Activated T-helper 1 cell treated with anti-CD3 and anti-CD28 coated beads, Interleukin-12 subunit alpha, Interleukin-12 subunit beta, Interleukin-2, Interleukin-4 antibody, amounts not matched to agents 30 ng/mL and 10 ng/mL and 1 ng/mL, durations not matched to agents 14 hours and 24 hours and 36 hours (primary cell): Measurements from ENCODE around the gene FSIP1. TPM values are rescaled to one million over a fixed set of nuclear protein-coding genes. Genes with fewer than 3 reads are reported as not detected.

Experiments used
- DNase-seq: peaks from one replicate; pipeline ENCODE4 v3.0.0; 2021; ENCODE audit warnings: low spot score
- H3K27ac Mint-ChIP-seq: one replicate; pipeline ENCODE4 v1.8.0; 2021; ENCODE audit warnings: mild to moderate bottlenecking, mixed read lengths
- H3K27me3 Mint-ChIP-seq: one replicate; pipeline ENCODE4 v1.8.0; 2022; ENCODE audit warnings: mild to moderate bottlenecking, moderate library complexity, mixed read lengths; ENCODE audit not compliant: insufficient read depth
- H3K36me3 Mint-ChIP-seq: one replicate; pipeline ENCODE4 v1.8.0; 2021; ENCODE audit warnings: low read depth, mixed read lengths
- H3K4me1 Mint-ChIP-seq: one replicate; pipeline ENCODE4 v1.8.0; 2021; ENCODE audit warnings: low read depth, mixed read lengths
- H3K4me3 Mint-ChIP-seq: one replicate; pipeline ENCODE4 v1.8.0; 2021; ENCODE audit warnings: mild to moderate bottlenecking, moderate library complexity, mixed read lengths
- H3K9me3 Mint-ChIP-seq: one replicate; pipeline ENCODE4 v1.8.0; 2021; ENCODE audit warnings: mixed read lengths
- intact Hi-C: fragments of 100-400 bp; cut with micrococcal nuclease; formaldehyde crosslinking; loops from one replicate; pipeline ENCODE4 v1.15.1; 2024
- total RNA-seq: library from RNA; stranded (reverse); gene quantifications from 2 replicates; pipeline ENCODE4 v1.2.3, GENCODE V29; 2022

The FSIP1 gene
- total RNA-seq, 1 donor from 2014 or later = 0.26 TPM

DNA sequence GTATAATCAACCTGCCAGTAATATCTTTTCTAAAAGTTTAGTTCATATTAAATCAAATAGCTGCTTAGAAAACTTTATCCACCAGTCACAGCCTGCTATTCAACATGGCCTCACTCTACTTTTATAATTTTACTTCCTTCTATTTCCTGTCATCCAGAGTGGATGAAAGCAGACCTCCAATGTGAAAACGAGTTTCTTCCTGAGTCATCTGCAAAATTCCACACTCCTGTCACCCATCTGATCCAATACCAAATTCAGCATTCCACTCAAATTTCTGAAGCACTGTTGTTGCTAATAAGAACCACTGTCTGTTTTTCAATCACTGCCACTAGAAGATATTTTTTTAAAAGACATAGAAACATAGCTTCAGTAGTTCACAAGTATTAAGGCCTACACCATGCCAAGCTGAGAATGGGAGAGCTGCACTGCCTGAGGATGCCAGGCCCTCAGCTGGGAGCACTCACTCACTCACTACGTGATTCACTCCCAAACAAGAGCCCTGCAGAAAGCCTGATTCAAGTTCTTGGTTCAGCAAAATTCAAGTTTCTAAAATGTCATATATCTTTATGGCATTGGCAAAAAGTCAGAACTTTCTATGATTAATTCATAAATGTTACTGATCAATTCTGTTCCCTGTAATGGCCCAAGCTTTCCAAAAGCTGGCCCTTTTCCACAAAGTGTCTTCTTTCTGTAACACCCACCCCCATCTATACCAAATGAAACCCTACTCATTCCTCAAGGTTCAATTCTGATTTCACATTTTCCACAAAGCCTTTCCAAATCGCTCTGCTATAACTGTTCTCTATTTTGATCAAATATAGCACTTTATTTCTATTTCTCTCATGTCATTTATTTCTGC lies 82.9 kb downstream of the FSIP1 start:
- Mint-ChIP-seq H3K36me3 (no peaks in the 10 kb centered on the region), H3K27me3 (peaks cover 13% of the 10 kb centered on the region), H3K4me1 (no peaks in the 10 kb centered on the region), H3K4me3 (no peak overlapping the region), H3K9me3 (no peaks in the 10 kb centered on the region), H3K27ac (no peak overlapping the region)
- no peak for DNase-seq
- intact Hi-C loops = no loop called here

DNA sequence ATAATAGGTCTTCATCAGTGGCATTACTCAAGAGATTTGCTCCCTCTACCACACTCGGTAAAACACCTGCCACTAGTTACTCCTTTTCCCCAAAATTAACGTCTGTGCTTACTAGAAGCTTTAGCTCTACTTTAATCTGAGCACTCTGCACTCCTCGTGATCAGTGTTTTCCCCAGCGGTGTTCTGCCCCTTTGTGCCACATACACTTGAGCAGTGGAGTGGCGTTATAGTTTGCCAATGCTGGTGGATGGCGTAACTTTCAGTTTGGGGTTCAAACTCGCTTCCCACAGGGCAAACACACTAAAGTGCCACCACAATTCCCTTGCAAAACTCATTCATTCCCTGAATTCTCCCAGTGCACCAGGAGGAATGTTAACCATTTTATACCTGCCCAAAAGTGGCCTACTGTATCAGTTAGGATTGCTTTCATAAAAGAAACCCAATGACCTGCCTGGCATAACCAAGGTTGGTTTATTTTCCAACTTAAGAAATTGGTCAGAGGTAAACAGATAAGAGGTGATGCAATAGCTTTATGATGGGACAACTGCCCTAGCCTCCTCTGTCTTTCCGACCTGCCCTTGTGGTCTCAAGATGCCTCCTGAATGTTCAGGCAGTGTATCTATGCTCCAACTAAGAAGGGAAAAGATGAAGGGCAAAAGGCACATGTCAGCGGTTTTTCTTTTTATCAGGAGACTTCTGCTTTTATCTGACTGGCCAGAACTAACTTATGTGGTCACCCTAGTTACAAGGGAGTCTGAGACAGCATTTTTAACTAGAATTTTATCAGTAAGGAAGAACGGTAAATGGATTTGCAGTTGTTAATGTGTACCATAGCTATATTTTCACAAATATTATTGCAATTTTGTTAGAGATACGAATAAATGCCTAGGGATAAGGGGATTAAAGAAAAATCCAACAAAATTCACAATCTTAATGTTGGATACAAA lies 83.9 kb downstream of the FSIP1 start:
- Mint-ChIP-seq H3K27ac (no peak overlapping the region), H3K9me3 (no peaks in the 10 kb centered on the region), H3K4me3 (no peak overlapping the region), H3K4me1 (no peaks in the 10 kb centered on the region), H3K36me3 (no peaks in the 10 kb centered on the region), H3K27me3 (peaks cover 13% of the 10 kb centered on the region)
- intact Hi-C loops = no loop called here
- no peak for DNase-seq

DNA sequence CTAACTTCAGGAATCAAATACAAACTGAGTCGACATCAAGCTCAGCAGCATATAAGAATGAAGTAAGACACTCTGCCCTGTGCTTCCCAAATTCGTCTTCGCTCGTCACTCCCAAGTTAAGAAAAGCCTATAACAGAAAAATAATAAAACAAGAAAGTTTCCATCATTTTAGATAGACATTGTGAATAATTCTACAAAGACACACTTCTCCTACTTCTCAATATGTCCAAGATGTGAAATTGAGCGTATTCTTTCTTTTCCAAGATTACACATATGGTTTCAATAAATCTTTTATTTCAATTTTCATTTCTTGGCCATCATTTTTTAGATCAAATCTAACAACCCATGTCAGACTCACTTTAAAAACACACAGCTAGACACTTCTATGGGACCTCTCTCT lies 85.1 kb downstream of the FSIP1 start:
- H3K27ac Mint-ChIP-seq = no peak overlapping the region
- intact Hi-C loops = no loop called here
- no peaks in the 10 kb centered on the region for H3K36me3 Mint-ChIP-seq
- DNase-seq = no peak
- H3K4me1 Mint-ChIP-seq = no peaks in the 10 kb centered on the region
- H3K9me3 Mint-ChIP-seq = no peaks in the 10 kb centered on the region
- H3K27me3 Mint-ChIP-seq = peaks cover 18% of the 10 kb centered on the region
- H3K4me3 Mint-ChIP-seq = no peak overlapping the region

DNA sequence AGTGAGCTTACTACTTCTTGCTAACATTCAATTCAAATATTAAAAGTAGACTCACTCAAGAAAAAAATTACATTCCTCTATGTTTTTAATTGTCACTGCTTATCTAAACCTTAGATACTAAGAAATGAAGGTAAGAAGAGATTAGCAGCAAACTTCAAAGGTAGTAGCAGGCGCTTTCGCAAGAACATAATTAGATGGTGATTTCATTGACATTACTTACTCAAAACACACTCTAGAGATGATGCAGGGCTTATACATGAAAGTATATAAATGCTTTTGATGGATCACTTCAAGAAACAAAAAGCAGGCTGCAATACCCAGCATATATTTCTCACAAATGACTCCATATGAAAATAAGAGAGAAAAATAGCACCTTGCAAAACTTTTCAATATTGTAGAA lies 86.8 kb downstream of the FSIP1 start:
- intact Hi-C loops = no loop called here
- Mint-ChIP-seq H3K9me3 (no peaks in the 10 kb centered on the region), H3K4me3 (no peak overlapping the region), H3K27me3 (peaks cover 18% of the 10 kb centered on the region), H3K36me3 (no peaks in the 10 kb centered on the region), H3K4me1 (no peaks in the 10 kb centered on the region), H3K27ac (no peak overlapping the region)
- DNase-seq = no peak

DNA sequence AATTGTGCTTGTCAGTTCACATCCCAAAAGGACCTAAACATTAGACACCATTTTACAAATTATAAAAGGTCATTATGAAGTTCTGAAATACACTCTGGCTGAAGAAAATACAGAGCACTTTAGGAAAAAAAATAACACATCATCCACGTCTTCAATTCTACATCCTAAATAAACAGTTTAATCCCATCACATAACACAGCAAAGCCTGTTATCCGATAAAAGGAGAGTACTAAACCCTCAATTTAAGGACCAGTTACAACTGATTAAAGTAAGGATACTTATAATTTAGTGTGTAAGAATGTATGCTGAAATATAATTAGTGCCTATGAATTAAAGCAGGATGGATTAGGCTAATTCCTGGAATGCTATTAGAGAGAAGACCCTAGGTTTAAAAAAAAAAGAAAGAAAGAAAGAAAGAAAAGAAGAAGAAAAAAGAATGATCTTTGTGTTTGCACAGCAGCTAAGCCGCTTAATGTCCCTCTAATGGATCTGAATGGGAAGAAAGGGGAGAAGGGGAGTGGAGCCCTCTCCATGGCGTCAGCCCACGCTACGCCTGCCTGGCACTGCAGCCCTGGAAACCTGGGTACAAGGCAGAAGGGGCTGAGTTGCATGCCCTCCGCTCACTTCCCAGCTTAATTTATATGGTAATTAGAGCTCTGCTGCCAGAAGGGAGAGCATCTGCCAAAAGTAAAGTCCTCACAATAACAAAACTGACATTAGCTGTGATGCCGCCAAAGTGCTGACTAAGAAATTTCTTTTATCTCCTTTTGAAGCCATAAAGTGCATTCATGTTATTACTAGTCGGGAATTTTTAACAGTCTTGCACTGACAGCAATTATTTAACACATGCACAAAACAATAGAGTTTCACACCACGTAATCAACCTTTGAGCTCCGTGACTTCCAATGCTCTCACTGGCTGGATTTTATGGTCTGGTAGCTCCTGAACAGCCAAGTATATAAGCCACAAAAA lies 90.0 kb downstream of the FSIP1 start:
- no peak overlapping the region for H3K4me3 Mint-ChIP-seq
- peak overlapping the region; percentile 40 for H3K27ac Mint-ChIP-seq
- H3K9me3 Mint-ChIP-seq = no peaks in the 10 kb centered on the region
- no peaks in the 10 kb centered on the region for H3K36me3 Mint-ChIP-seq
- intact Hi-C loops = no loop called here
- DNase-seq = no peak
- peaks cover 4% of the 10 kb centered on the region for H3K4me1 Mint-ChIP-seq
- peaks cover 11% of the 10 kb centered on the region for H3K27me3 Mint-ChIP-seq

DNA sequence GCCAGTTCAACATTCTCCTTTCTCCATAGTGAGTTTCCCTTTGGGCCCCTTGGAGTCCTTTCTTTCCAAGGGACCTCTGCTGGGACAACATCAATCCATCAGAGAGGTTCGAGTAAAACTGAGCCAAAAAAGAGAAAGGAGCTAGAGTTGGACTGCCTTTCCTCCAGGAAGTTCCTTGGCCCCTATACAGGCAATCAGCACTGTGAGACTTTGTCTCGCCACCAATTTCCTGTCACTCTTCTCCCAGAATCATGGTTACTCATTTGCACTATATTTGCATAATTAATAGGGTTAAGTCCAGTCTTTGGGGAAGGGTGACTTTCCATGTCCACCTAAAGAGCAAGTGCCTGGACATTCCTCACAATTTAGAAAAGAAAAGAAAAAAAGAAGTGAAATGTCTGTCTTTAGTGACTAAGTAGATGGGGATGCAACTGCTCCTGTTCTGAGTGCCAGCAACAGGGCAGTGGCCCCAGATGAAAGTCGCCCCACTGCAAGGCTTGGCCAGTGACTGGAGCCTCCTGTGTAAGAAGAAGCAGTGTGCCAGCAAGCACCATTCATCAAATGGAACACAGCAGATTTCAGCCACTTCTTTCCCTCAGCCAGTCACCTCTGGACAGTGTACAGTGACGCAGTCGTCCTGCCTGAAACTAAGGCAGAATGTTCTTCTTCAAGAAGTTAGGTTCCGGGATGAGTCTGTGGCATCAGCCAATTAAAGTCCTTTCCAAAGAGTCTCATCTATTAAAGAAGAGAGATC lies 91.6 kb downstream of the FSIP1 start:
- Mint-ChIP-seq H3K9me3 (no peaks in the 10 kb centered on the region), H3K36me3 (no peaks in the 10 kb centered on the region), H3K4me1 (peaks cover 4% of the 10 kb centered on the region), H3K27ac (no peak overlapping the region), H3K27me3 (peaks cover 5% of the 10 kb centered on the region), H3K4me3 (no peak overlapping the region)
- intact Hi-C loops = no loop called here
- no peak for DNase-seq

DNA sequence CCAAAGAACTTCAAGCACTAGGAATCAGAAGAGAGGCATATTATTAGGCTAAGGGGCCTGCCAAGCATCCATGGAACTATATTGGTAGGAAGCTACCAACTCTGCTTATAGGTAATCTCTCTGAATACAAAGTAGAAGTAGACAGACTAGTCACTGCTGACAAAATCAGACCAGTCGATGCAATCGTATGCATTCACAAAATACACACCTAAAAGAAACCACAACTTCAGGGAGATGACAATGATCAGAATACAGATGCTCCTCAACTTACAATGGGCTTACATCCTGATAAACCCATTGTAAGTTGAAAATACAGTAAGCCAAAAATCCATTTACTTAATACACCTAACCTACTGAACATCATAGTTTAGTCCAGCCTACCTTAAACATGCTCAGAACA lies 94.7 kb downstream of the FSIP1 start:
- DNase-seq = no peak
- Mint-ChIP-seq H3K4me3 (no peak overlapping the region), H3K4me1 (peaks cover 13% of the 10 kb centered on the region), H3K27me3 (peaks cover 9% of the 10 kb centered on the region), H3K9me3 (no peaks in the 10 kb centered on the region), H3K36me3 (no peaks in the 10 kb centered on the region), H3K27ac (no peak overlapping the region)
- intact Hi-C loops = loop anchor here (2.0 kb wide), 2 partner anchors 105 to 187 kb away; no protein-coding TSS in a partner anchor

DNA sequence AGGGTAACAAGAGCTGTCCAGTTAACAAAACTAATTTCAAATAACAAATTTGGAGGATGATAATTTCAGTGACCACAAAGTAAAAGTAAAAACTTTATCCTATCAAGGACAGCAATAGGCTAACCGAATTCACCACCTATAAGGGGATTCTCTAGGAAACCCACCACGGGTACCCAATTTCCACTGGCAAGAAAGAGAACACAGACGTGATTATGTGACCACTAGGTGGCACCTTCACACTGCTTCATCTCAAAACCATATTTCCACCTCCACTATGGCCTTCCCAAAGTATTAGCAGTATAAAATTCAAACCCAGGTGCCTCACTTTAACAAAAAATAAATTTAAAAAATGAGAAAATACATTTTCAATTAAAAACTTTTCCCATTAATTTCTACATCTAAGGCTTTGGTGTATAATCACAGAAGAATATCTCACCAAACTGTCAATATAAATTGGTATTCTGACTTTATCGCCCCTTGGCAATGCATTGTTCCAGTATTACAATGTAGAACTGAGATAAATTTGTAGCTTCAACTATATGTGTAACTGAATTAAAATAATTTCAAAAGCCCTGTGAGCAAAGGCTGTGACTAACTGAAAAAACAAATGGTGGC lies 96.5 kb downstream of the FSIP1 start:
- H3K9me3 Mint-ChIP-seq = no peaks in the 10 kb centered on the region
- intact Hi-C loops = loop anchor here (1.0 to 2.0 kb wide), 3 partner anchors 71 to 189 kb away; no protein-coding TSS in a partner anchor
- no peaks in the 10 kb centered on the region for H3K36me3 Mint-ChIP-seq
- peaks cover 14% of the 10 kb centered on the region for H3K27me3 Mint-ChIP-seq
- peaks cover 13% of the 10 kb centered on the region for H3K4me1 Mint-ChIP-seq
- no peak overlapping the region for H3K27ac Mint-ChIP-seq
- H3K4me3 Mint-ChIP-seq = no peak overlapping the region
- DNase-seq = no peak

DNA sequence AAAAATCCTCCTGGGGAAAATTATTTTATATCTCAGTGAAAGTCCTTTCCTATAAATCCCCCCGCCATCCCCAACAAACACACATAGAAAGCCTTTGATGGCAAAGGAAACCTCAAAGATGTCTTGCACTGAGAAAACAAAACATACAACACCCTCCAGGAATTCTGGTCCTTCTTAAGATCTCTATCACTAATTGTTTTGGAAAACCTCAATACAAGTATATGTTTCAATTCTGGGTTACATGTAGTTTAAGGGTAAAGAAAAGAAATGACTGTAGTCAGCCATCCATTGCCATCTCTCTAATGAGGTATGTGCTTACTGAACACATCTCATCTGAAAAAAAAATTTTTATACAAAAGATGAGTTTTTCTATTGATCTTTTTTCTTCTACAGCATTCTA lies 97.3 kb downstream of the FSIP1 start:
- H3K9me3 Mint-ChIP-seq = no peaks in the 10 kb centered on the region

DNA sequence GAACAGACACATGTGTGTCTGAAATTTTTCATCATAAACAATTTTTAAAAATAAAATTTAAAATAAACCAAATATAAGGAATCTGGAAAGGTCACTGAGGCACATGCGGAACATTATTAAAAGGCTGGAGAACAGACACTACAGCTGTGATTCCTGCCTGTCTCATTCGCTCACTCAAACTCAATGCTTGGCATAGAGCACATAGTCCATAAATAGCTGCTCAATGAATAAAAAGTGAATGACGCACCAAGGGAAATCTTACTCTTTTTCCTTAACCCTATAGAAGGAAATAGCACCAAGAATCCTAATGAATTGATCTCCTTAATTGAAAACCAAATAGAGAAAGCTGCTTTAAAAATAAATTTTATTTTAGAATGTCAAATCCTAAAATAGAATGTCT lies 98.4 kb downstream of the FSIP1 start:
- intact Hi-C loops = no loop called here
- H3K36me3 Mint-ChIP-seq = no peaks in the 10 kb centered on the region

More for the DNA sequence above, 97.3 kb downstream of the FSIP1 start:
- DNase-seq = no peak
- no peak overlapping the region for H3K4me3 Mint-ChIP-seq
- peaks cover 13% of the 10 kb centered on the region for H3K4me1 Mint-ChIP-seq
- peaks cover 14% of the 10 kb centered on the region for H3K27me3 Mint-ChIP-seq
- no peak overlapping the region for H3K27ac Mint-ChIP-seq
- no peaks in the 10 kb centered on the region for H3K36me3 Mint-ChIP-seq
- intact Hi-C loops = no loop called here

DNA sequence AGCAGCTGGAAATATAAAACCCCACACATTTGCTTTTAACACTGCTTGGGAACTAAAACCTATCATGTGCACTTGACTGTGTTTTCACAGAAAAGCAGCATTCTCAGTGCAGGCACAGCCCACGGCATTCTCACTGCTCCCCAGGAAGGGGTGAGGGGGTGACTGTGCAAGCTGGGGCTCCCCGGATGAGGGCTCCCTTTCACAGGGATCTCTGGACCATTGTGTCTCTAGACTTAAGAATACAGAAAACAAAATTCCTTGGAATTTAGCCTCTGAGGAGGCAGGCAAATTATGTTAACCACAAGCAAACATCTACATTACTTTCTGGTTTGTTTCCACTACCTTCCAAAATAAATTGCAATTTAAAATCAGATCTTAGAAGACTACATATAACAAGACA lies 100.3 kb downstream of the FSIP1 start:
- H3K4me3 Mint-ChIP-seq = no peak overlapping the region
- H3K36me3 Mint-ChIP-seq = no peaks in the 10 kb centered on the region
- intact Hi-C loops = no loop called here
- peaks cover 14% of the 10 kb centered on the region for H3K27me3 Mint-ChIP-seq
- H3K9me3 Mint-ChIP-seq = no peaks in the 10 kb centered on the region
- H3K27ac Mint-ChIP-seq = no peak overlapping the region
- DNase-seq = no peak
- peaks cover 9% of the 10 kb centered on the region for H3K4me1 Mint-ChIP-seq

More for the DNA sequence above, 98.4 kb downstream of the FSIP1 start:
- no peak for DNase-seq
- Mint-ChIP-seq H3K27ac (no peak overlapping the region), H3K4me1 (peaks cover 13% of the 10 kb centered on the region), H3K4me3 (no peak overlapping the region), H3K27me3 (peaks cover 14% of the 10 kb centered on the region), H3K9me3 (no peaks in the 10 kb centered on the region)
